IgD-negative memory B cell (primary cell): ENCODE results near the gene PNP. TPM values are rescaled to one million over a fixed set of nuclear protein-coding genes. Genes with fewer than 3 reads are reported as not detected.

Source experiments
- H3K27ac Mint-ChIP-seq, 3 donors: one replicate each; pipeline ENCODE4 v1.8.0; 2020 to 2022; ENCODE audit warnings: mild to moderate bottlenecking in 3 of 3, mixed read lengths in 3 of 3, moderate library complexity in 1 of 3
- H3K27me3 Mint-ChIP-seq: one replicate; pipeline ENCODE4 v1.8.0; 2021; ENCODE audit warnings: mixed read lengths
- H3K36me3 Mint-ChIP-seq: one replicate; pipeline ENCODE4 v1.8.0; 2020; ENCODE audit warnings: mild to moderate bottlenecking, mixed read lengths
- H3K4me1 Mint-ChIP-seq, 3 donors: one replicate each; pipeline ENCODE4 v1.8.0; 2020 to 2022; ENCODE audit warnings: mixed read lengths in 3 of 3, mild to moderate bottlenecking in 1 of 3
- H3K4me3 Mint-ChIP-seq, 4 donors: one replicate each; pipeline ENCODE4 v1.8.0; 2020 to 2022; ENCODE audit warnings: mild to moderate bottlenecking in 4 of 4, mixed read lengths in 4 of 4, moderate library complexity in 3 of 4
- H3K9me3 Mint-ChIP-seq, 3 donors: one replicate each; pipeline ENCODE4 v1.8.0; 2020 to 2021; ENCODE audit warnings: mixed read lengths in 3 of 3, mild to moderate bottlenecking in 1 of 3
- polyA plus RNA-seq: library from polyadenylated mRNA; unstranded; fragments of 300-500 nt; fragmentation: Illumina TruSeq; gene quantifications from one replicate; pipeline ENCODE4 v1.2.3, GENCODE V29; 2021

The PNP gene
- polyA plus RNA-seq, 1 donor from 2014 or later = 37.6 TPM

DNA sequence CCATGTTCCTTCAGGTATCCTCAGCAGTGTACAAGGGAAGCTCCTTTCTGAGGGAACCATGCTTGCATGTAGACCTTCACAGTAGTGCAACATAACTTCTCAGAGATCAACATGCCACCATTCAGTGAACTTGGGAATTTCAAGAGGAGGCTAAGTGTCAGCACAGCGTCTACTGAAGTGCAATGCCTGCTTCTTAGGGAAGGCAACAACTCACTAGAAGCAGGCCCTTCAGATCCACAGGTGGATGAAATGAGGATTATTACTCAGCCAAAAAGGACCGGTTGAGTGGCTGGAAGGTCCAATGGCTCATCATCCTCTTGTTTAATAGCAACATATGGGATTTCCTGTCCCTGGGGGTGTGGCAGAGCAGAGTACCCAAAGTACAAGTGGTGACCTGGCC, 54.8 kb downstream of the PNP start:
- Mint-ChIP-seq H3K27ac (no peak overlapping the region), H3K36me3 (no peaks in the 10 kb centered on the region), H3K4me3 (no peak overlapping the region), H3K9me3 (peaks cover 0 to 4% (median 0%) of the 10 kb centered on the region in 3 donors), H3K27me3 (no peaks in the 10 kb centered on the region), H3K4me1 (no peaks in the 10 kb centered on the region)

Other genes with a start within 250 kb of the PNP start
- not detected for gene OR11H6, start 245.7 kb upstream of the PNP start, polyA plus RNA-seq
- gene OR11H7, start 240.4 kb upstream of the PNP start, polyA plus RNA-seq = not detected
- gene OR11H4, start 230.1 kb upstream of the PNP start, polyA plus RNA-seq = not detected
- gene TTC5, start 163.5 kb upstream of the PNP start, polyA plus RNA-seq = 24.1 TPM
- gene CCNB1IP1, start 136.1 kb upstream of the PNP start, polyA plus RNA-seq = 17.6 TPM
- 10.1 TPM for gene PARP2, start 125.8 kb upstream of the PNP start, polyA plus RNA-seq
- gene TEP1, start 55.9 kb upstream of the PNP start, polyA plus RNA-seq = 17.8 TPM
- gene KLHL33, start 33.2 kb upstream of the PNP start, polyA plus RNA-seq = 0.10 TPM
- 50.8 TPM for gene OSGEP, start 14.6 kb upstream of the PNP start, polyA plus RNA-seq
- 143 TPM for gene APEX1, start 14.2 kb upstream of the PNP start, polyA plus RNA-seq
- 63.7 TPM for gene PIP4P1, start 8.0 kb upstream of the PNP start, polyA plus RNA-seq
- 0.19 TPM for gene RNASE10, start 36.1 kb downstream of the PNP start, polyA plus RNA-seq
- not detected for gene RNASE9, start 91.6 kb downstream of the PNP start, polyA plus RNA-seq
- gene RNASE11, start 118.6 kb downstream of the PNP start, polyA plus RNA-seq = not detected
- gene RNASE12, start 122.0 kb downstream of the PNP start, polyA plus RNA-seq = not detected
- not detected for gene OR6S1, start 172.3 kb downstream of the PNP start, polyA plus RNA-seq
- 9.0 TPM for gene RNASE4, start 215.2 kb downstream of the PNP start, polyA plus RNA-seq
- gene ANG, start 219.4 kb downstream of the PNP start, polyA plus RNA-seq = 9.9 TPM